HepG2 (cell line): Measurements from ENCODE around the gene AAMP.

Experiments used
- ESRRA ChIP-seq: sonication (generic); formaldehyde crosslinking; IDR thresholded peaks from 2 replicates; pipeline ENCODE4 v1.5.1; 2020; ENCODE audit warnings: mild to moderate bottlenecking, low read depth, missing genetic modification reagents
- GLI4 ChIP-seq: sonication (generic); formaldehyde crosslinking; IDR thresholded peaks from 2 replicates; pipeline ENCODE4 v1.5.1; 2020; ENCODE audit warnings: missing genetic modification reagents, mild to moderate bottlenecking, moderate library complexity, borderline replicate concordance
- POLR2A ChIP-seq, 2 experiments: IDR thresholded peaks; 2 replicates each; pipeline ENCODE4 v1.6.1; 2011; ENCODE audit warnings: low read depth in 2 of 2, low read length in 2 of 2, mild to moderate bottlenecking in 1 of 2, moderate library complexity in 1 of 2; ENCODE audit not compliant: insufficient read depth in 1 of 2
- SETDB1 ChIP-seq: sonication (generic); formaldehyde crosslinking; IDR thresholded peaks from 2 replicates; pipeline ENCODE4 v1.5.1; 2020; ENCODE audit warnings: missing genetic modification reagents, mild to moderate bottlenecking, borderline replicate concordance
- SP2 ChIP-seq: sonication (generic); formaldehyde crosslinking; IDR thresholded peaks from 2 replicates; pipeline ENCODE4 v1.5.1; 2020; ENCODE audit warnings: mild to moderate bottlenecking, missing genetic modification reagents
- THYN1 ChIP-seq: sonication (generic); formaldehyde crosslinking; IDR thresholded peaks from 2 replicates; pipeline ENCODE4 v1.8.1; 2023; ENCODE audit warnings: low read depth, mild to moderate bottlenecking, moderate library complexity, missing genetic modification reagents, borderline replicate concordance
- YEATS4 ChIP-seq: sonication (generic); formaldehyde crosslinking; IDR thresholded peaks from 2 replicates; pipeline ENCODE4 v1.4.0; 2020; ENCODE audit warnings: missing genetic modification reagents, borderline replicate concordance

DNA sequence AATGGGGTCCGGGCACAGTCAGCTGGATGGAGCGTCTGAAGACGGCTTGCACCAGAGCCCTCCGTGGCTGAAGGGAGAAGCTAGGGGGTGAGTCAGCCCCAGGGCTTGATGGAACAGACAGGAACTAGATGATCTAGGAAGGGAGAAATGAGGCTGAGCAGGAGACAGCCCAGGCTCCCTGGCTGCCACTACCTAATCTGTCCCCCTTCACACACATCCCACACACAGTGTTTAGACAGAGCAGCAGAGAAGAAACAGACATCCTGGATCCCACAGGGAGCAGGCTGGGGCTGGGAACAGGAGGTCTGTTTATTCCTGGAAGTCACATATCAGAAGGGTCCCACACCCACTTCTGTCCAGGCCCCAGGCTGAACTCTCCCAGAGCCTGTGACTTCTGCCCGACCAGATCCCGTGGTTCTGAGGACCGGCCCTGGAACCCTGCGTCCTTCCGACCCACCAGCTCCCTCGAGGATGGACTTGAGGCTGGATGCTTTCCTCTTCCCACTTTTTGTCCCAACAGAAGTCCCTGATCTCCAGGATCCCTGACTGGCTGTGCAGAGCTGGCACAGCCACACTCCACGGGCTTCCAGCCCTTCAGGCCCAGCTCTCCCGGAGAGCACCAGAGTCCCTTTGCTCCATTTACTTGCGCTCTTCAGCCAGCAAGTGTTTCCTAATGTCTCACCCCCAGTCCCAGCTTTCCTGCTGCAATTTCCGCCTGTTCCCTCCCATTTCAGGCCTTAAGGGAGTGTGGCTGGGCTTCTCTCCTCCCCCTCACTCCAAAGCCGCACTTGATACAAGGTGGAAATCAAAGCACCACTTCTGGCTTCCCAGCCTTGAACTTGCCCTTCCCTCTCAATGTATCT, 10.6 kb downstream of the AAMP start:
- TF ChIP-seq SETDB1 (CRISPR knock-in tag) = no peak
- TF ChIP-seq POLR2A (IDR thresholded peaks at IDR 0.05; ENCODE audit: insufficient read depth in 1 of 2, low read depth in 2 of 2, low read length in 2 of 2) = no peak
- TF ChIP-seq SP2 (CRISPR knock-in tag) = no peak
- no peak for TF ChIP-seq ESRRA (CRISPR knock-in tag)
- no peak for TF ChIP-seq YEATS4 (CRISPR knock-in tag)
- no peak for TF ChIP-seq GLI4 (CRISPR knock-in tag)
- TF ChIP-seq THYN1 (CRISPR knock-in tag) = no peak
